Left lung (tissue), 10 donors: ENCODE measurements around the gene ZNF492. TPM values are rescaled to one million over a fixed set of nuclear protein-coding genes. Genes with fewer than 3 reads are reported as not detected.

ENCODE experiments used
- ATAC-seq: fragments of 200-7000 bp; cut with Tn5 transposase; one replicate; pipeline ENCODE4 v1.9.1; 2020; ENCODE audit warnings: moderate library complexity
- DNase-seq, 4 donors: peaks; one replicate each; pipeline ENCODE4 v3.0.0-alpha.2; 2013 to 2020
- H3K27ac ChIP-seq, 2 donors: fragments of 200-600 bp; sonication (generic) in 1 of 2; one replicate each; pipeline versions ENCODE4 v1.5.0 to v1.8.0; 2020 to 2021
- H3K27me3 ChIP-seq, 2 donors: fragments of 200-600 bp; sonication (generic) in 1 of 2; one replicate each; pipeline versions ENCODE4 v1.5.0 to v1.8.0; 2020 to 2021
- H3K36me3 ChIP-seq, 2 donors: fragments of 200-600 bp; sonication (generic) in 1 of 2; one replicate each; pipeline versions ENCODE4 v1.5.0 to v1.8.0; 2020 to 2021
- H3K4me1 ChIP-seq, 2 donors: fragments of 200-600 bp; one replicate each; pipeline ENCODE4 v1.8.0; 2021
- H3K4me3 ChIP-seq, 2 donors: fragments of 200-600 bp; sonication (generic) in 1 of 2; one replicate each; pipeline versions ENCODE4 v1.5.0 to v1.8.0; 2020 to 2021; ENCODE audit warnings: mild to moderate bottlenecking in 1 of 2
- H3K9me3 ChIP-seq, 2 donors: fragments of 200-600 bp; sonication (generic) in 1 of 2; one replicate each; pipeline versions ENCODE4 v1.5.0 to v1.8.0; 2020 to 2021
- CTCF ChIP-seq, 2 donors: fragments of 200-600 bp; sonication (generic) in 1 of 2; IDR thresholded peaks; one replicate each; pipeline versions ENCODE4 v1.5.0 to v1.8.0; 2021; ENCODE audit warnings: antibody characterized with exemption in 2 of 2
- intact Hi-C, 2 donors: fragments of 100-400 bp; cut with DNase I; formaldehyde crosslinking; loops; one replicate each; pipeline versions ENCODE4 v1.11.2 to v1.14.2; 2022
- polyA plus RNA-seq, 6 donors: library from polyadenylated mRNA; unstranded; fragments of 120-200 nt; gene quantifications; one replicate each; pipeline ENCODE4 v1.2.1, GENCODE V29; 2013; ENCODE audit not compliant: insufficient read length in 6 of 6
- total RNA-seq, 2 donors: library from RNA; stranded (reverse); fragmentation: NEBNext Ultra II Directional; extraction: Animal tissue kit (Norgen Biotek cat#: 25700); gene quantifications; one replicate each; pipeline ENCODE4 v1.2.1, GENCODE V29; 2021
- donor health status: DM: no; HTN: yes; CAD: no.
- donor health status: DM: no; HTN: no; CAD: no.

ZNF492 gene
- total and polyA plus RNA-seq, 8 donors: 0.23 to 3.8 (median 2.2) TPM

- Histone ChIP-seq H3K27me3 (peaks cover 0 to 54% of the 10 kb centered on the region in 2 donors), H3K36me3 (no peaks in the 10 kb centered on the region), H3K27ac (no peak overlapping the region), H3K4me1 (no peaks in the 10 kb centered on the region), H3K9me3 (peaks cover 0 to 54% of the 10 kb centered on the region in 2 donors), H3K4me3 (no peak overlapping the region)
- ATAC-seq: peak; percentile 33
- intact Hi-C loops: no loop called here
- TF ChIP-seq CTCF (IDR thresholded peaks at IDR 0.05): no peak
- peak in 1 of 4 donors; percentile 10 for DNase-seq
Observed at GRCh38 chr19:22617614-22618320, 16.4 kb upstream of the ZNF492 start.

- ATAC-seq: no peak
- H3K27ac ChIP-seq: no peak overlapping the region
Observed at GRCh38 chr19:22619371-22619770, 14.8 kb upstream of the ZNF492 start.

GRCh38 chr19:22619932-22620331 is 14.2 kb upstream of the ZNF492 start:
- no peak for TF ChIP-seq CTCF (IDR thresholded peaks at IDR 0.05)
- Histone ChIP-seq H3K27ac (no peak overlapping the region), H3K4me3 (no peak overlapping the region), H3K4me1 (no peaks in the 10 kb centered on the region), H3K36me3 (no peaks in the 10 kb centered on the region), H3K9me3 (peaks cover 0 to 59% of the 10 kb centered on the region in 2 donors), H3K27me3 (peaks cover 6 to 75% of the 10 kb centered on the region in 2 donors)
- DNase-seq: no peak
- intact Hi-C loops: no loop called here
- ATAC-seq: no peak

More at GRCh38 chr19:22619371-22619770, 14.8 kb upstream of the ZNF492 start:
- Histone ChIP-seq H3K27me3 (peaks cover 6 to 70% of the 10 kb centered on the region in 2 donors), H3K9me3 (peaks cover 0 to 55% of the 10 kb centered on the region in 2 donors), H3K4me1 (no peaks in the 10 kb centered on the region), H3K36me3 (no peaks in the 10 kb centered on the region), H3K4me3 (no peak overlapping the region)
- intact Hi-C loops: no loop called here
- DNase-seq: no peak
- TF ChIP-seq CTCF (IDR thresholded peaks at IDR 0.05): no peak

- no peaks in the 10 kb centered on the region for H3K4me1 ChIP-seq
- TF ChIP-seq CTCF (IDR thresholded peaks at IDR 0.05): no peak
- no peak overlapping the region for H3K27ac ChIP-seq
- intact Hi-C loops: no loop called here
- DNase-seq (no peak), ATAC-seq (no peak)
- H3K4me3 ChIP-seq: no peak overlapping the region
- peaks cover 6 to 75% of the 10 kb centered on the region in 2 donors for H3K27me3 ChIP-seq
- no peaks in the 10 kb centered on the region for H3K36me3 ChIP-seq
- peaks cover 0 to 57% of the 10 kb centered on the region in 2 donors for H3K9me3 ChIP-seq
Observed at GRCh38 chr19:22620401-22620800, 13.7 kb upstream of the ZNF492 start.

GRCh38 chr19:22620912-22621311 is 13.2 kb upstream of the ZNF492 start:
- Histone ChIP-seq H3K27ac (no peak overlapping the region), H3K4me1 (no peaks in the 10 kb centered on the region), H3K36me3 (no peaks in the 10 kb centered on the region), H3K4me3 (no peak overlapping the region), H3K27me3 (peaks cover 6 to 75% of the 10 kb centered on the region in 2 donors), H3K9me3 (peaks cover 0 to 61% of the 10 kb centered on the region in 2 donors)
- ATAC-seq (no peak), DNase-seq (no peak)
- intact Hi-C loops: no loop called here
- TF ChIP-seq CTCF (IDR thresholded peaks at IDR 0.05): no peak
